Head of caudate nucleus (tissue), 42 donors: ENCODE results near the gene CYTH4.

ENCODE experiments used
- DNase-seq, 42 donors: peaks; one replicate each; pipeline versions ENCODE4 v3.0.0 to v3.0.0-alpha.2; 2020 to 2021; ENCODE audit warnings: mixed read lengths in 7 of 42
- intact Hi-C: fragments of 100-400 bp; cut with DNase I; formaldehyde crosslinking; loops from one replicate; pipeline ENCODE4 v1.15.0; 2022

Gene CYTH4

GRCh38 chr22:37266581-37267134 lies 15.7 kb upstream of the CYTH4 start:
- no peak for DNase-seq
- intact Hi-C loops = no loop called here

DNA sequence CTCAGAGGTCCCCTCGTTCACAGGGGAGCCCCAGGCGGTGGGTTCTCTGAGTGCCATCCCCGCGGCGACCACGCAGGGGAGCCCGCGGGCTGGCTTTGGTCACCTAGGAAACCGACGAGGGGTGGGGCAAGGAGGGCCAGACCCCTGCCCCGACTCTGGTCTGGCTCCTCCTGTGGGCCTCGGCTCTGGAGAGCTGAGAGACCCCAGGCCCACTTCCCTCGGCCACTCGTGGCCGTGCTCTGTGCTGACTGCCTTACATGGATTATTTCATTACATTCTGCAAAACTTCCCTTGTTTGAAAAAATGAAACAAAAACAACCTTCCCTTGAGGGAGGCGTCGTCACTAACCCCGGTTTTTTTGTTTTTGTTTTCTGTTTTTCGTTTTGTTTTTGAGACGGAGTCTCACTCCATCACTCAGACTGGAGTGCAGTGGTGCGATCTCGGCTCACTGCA lies 15.1 kb upstream of the CYTH4 start:
- peak in 38 of 42 donors; percentile 18 to 77 (median 51) for DNase-seq
- intact Hi-C loops = no loop called here

DNA sequence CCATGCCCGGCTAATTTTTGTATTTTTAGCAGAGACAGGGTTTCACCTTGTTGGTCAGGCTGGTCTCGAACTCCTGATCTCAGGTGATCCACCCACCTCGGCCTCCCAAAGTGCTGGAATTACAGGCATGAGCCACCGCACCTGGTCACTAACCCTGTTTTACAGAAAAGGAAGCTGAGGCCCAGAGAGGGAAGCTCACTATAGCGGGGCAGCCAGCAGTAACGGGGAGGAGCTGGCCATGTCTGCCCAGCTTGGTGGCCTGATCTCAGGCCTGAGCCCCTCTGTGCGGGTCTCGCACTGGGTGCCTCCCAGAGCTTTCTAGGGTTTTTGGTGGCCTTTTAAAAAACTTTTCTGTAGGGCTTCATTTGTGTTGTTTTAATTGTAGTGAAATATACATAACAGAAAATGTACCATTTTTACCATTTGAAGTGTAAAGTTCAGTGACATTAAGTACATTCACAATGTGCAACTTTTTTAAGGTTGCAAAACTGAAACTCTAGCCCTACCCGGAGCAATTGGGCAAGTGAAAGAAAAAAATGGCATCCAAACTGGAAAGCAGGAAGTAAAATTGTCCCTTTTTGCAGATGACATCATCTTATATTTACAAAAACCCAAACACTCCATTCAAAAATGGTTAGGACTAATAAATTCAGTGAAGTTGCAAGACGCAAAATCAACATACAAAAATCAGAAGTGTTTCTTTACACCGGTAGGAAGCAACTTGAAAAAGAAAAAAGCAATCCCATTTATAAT lies 14.5 kb upstream of the CYTH4 start:
- intact Hi-C loops = no loop called here

DNA sequence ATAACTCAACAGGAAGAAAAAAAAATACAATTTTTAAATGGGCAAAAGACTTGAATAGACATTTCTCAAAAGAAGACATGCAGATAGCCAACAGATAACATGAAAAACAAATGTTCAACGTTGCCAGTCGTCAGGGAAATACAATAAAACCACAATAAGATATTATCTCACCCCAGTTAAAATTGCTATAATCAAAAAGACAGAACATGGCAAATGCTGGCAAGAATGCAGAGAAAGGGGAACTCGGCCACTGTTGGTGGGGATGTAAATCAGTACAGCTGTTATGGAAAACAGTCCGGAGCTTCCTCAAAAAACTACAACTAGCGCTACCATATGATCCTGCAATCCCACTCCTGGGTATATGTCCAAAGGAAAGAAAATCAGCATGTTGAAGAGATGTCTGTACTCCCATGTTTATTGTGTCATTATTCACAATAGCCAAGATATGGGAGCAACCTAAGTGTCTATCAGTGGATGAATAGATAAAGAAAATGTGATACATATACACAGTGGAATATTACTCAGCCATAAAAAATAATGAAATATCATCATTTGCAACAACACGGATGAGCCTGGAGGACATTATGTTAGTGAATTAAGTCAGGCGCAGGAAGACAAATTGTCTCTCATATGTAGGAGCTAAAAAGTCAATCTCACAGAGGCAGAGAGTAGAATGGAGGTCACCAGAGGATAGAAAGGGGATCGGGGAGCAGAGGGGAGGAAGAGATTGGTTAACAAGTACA lies 12.2 kb upstream of the CYTH4 start:
- intact Hi-C loops = no loop called here
- no peak for DNase-seq

More for the DNA sequence above, 14.5 kb upstream of the CYTH4 start:
- no peak for DNase-seq

DNA sequence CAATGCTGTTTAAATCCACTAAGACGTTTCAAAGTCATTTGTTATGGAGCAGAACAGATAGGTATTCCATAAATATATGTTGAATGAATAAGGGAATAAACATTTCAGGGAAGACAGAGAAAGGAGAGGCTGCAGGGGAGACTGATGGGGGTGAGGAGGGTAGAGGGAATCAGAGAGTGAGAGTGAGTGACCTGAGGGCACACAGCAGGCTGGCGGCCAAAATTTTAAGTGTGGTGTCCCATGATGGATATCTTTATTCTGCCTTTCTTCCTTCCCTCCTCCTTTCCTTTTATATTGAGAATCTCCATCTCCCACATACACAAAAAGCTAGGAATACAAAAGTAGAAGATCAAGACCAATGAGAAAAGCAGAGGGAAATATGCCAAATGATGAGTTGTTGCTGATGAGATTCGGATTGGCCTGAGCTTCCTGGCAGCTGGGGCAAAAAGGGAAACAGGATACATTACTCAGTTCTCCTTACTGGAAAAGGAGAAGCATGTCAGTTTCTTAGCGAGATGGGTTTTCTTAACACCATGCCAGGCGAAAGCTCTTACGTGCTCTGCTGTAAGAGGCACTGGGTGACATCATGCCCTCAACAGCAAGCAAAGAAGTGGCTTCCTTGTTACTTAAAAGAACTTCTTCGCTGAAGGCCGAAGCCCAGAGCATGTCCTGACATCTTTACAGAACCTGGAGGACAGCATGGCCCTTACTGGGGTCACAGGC lies 11.2 kb upstream of the CYTH4 start:
- peak in 3 of 42 donors; percentile 31 to 63 (median 38) for DNase-seq
- intact Hi-C loops = no loop called here

- no peak for DNase-seq
- intact Hi-C loops = no loop called here
These were observed 9.0 kb upstream of the CYTH4 start for GRCh38 chr22:37273126-37273845.

- intact Hi-C loops = no loop called here
- DNase-seq = no peak
These were observed 8.5 kb upstream of the CYTH4 start for GRCh38 chr22:37273846-37274225.

DNA sequence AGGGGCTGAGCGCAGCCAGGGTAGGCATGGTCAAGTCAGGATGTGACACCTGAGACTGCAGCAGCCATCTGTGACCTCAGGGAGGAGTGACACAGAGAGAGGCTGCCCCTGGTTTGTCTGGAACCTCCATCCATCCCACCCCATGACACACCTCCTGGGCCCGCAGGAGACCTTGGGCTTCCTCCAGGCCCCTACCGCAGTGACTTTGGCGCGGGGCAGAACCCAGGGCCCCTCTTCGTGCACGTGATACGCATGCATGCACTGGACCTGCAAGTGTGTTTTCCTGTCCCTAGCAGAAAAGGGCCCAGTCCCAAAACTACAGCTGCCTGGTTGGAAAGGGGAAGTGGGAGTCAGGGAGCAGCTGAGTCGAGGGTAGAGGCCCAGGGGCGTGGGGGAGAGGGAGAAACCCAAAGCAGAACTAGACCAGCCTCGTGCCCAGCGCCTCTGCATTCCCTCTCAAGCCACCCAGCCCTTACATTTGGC lies 7.9 kb upstream of the CYTH4 start:
- DNase-seq = peak in 40 of 42 donors; percentile 12 to 69 (median 48)
- intact Hi-C loops = no loop called here

GRCh38 chr22:37275134-37275533 lies 7.2 kb upstream of the CYTH4 start:
- DNase-seq = no peak
- intact Hi-C loops = no loop called here

GRCh38 chr22:37275622-37276021 lies 6.7 kb upstream of the CYTH4 start:
- no peak for DNase-seq
- intact Hi-C loops = no loop called here

GRCh38 chr22:37276776-37277175 lies 5.5 kb upstream of the CYTH4 start:
- no peak for DNase-seq
- intact Hi-C loops = no loop called here

DNA sequence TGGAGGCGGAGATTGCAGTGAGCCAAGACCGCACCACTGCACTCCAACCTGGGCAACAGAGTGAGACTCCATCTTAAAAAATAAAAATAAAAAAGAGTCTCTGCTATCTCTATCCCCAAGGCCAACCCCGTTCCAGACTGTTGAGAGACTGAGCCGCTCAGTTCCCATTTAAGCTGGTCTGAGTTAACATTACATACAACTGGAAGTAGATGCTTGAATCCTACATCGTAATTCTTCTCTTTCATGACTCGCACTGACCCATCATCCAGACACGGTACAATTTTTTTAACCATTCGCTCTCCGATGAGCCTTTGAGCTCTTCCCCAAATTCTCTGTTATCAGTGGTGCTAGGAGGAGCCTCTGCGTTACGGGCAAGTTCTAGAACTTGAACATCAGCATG lies 4.9 kb upstream of the CYTH4 start:
- intact Hi-C loops = no loop called here
- no peak for DNase-seq

DNA sequence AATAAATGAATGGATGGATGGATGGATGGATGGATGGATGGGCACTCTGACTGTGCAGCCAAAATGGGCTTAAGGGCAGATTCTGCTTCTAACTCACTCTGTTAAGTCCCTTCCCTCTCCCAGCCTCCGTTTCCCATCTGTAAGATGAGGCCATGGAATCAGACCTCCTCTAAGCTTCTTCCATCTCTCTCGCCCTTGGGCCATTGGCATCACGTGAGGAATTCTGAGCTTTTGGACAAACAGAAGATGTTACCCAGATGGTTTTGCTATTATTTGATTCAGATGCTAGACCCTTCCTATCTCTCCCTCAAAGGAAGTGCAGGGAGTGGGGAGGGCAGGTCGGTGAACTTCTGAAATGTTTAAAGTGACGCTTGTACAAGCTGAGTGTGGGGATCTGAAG lies 4.0 kb upstream of the CYTH4 start:
- no peak for DNase-seq
- intact Hi-C loops = no loop called here

- intact Hi-C loops = no loop called here
- no peak for DNase-seq
These were observed 2.8 kb upstream of the CYTH4 start for GRCh38 chr22:37279331-37280181.

DNA sequence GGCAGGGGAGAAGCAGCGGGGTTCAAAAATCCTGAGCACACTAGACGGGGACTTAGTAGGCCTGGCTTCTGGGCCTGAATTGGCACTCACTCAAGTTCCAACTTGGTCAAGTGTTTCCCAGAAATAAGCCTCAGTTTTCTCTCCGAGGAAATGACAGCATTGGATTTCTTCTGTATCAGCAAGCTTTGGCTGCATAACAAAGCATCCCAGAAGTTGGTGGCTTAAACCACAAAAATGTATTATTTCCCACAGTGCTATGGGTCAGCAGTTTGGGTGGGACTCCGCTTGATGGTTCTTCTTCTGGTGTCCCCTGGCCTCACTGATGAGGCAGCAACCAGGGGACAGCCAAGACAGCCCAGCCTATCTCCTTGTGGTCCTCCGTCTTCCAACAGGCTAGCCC lies 1.6 kb upstream of the CYTH4 start:
- no peak for DNase-seq
- intact Hi-C loops = no loop called here

DNA sequence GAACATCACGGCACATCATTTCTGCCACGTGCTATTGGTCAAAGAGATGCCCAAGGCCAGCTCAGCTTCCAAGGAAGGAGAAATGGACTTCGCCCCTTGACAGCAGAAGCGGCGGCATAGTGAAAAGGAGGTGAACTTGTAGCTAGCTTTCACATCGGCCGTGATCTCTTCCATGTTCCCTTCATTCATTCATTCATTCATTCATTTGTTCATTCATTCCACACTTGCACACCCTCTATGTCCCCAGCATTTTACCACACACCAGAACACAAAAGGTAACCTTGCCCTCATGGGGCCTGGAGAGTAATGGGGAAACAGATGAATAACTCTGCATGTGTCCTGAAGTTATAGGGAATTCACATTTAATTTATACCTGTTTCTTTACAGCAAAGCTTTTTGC lies 1.1 kb upstream of the CYTH4 start:
- DNase-seq = no peak
- intact Hi-C loops = no loop called here

- intact Hi-C loops = no loop called here
- no peak for DNase-seq
These were observed 493 bp upstream of the CYTH4 start for GRCh38 chr22:37281646-37282384.
